Activated CD8-positive, alpha-beta memory T cell treated with anti-CD3 and anti-CD28 coated beads, Interleukin-2, amount 10 ng/mL, durations not matched to agents 7 days and 5 days (primary cell): ENCODE measurements around the gene FLT1. TPM values are rescaled to one million over a fixed set of nuclear protein-coding genes. Genes with fewer than 3 reads are reported as not detected.

Source experiments
- ATAC-seq: fragments of 150-1000 bp; cut with Tn5 transposase; one replicate; pipeline ENCODE4 v1.10.0; 2021; ENCODE audit warnings: moderate library complexity
- CTCF ChIA-PET: fragments of 350-600 bp; sonication (Branson Sonifier 250); formaldehyde crosslinking; loops from one replicate; lab custom pipeline; 2021; ENCODE audit warnings: antibody characterized with exemption; lab: Charles Lee
- DNase-seq: peaks from one replicate; pipeline ENCODE4 v3.0.0-alpha.2; 2020
- H3K27ac Mint-ChIP-seq: one replicate; pipeline ENCODE4 v1.8.0; 2021; ENCODE audit warnings: mild to moderate bottlenecking, mixed read lengths
- H3K27me3 Mint-ChIP-seq: one replicate; pipeline ENCODE4 v1.8.0; 2021; ENCODE audit warnings: mixed read lengths
- H3K36me3 Mint-ChIP-seq: one replicate; pipeline ENCODE4 v1.8.0; 2021; ENCODE audit warnings: mild to moderate bottlenecking, mixed read lengths
- H3K4me1 Mint-ChIP-seq: one replicate; pipeline ENCODE4 v1.8.0; 2021; ENCODE audit warnings: mixed read lengths
- H3K4me3 Mint-ChIP-seq: one replicate; pipeline ENCODE4 v1.8.0; 2021; ENCODE audit warnings: mild to moderate bottlenecking, moderate library complexity, mixed read lengths
- H3K9me3 Mint-ChIP-seq: one replicate; pipeline ENCODE4 v1.8.0; 2022; ENCODE audit warnings: low read depth, mixed read lengths
- total RNA-seq, 2 experiments: library from RNA; stranded (reverse); gene quantifications; one replicate each; pipeline ENCODE4 v1.2.3, GENCODE V29; 2021

The FLT1 gene
- total RNA-seq, 2 experiments from 2014 or later, result 0.44 to 1.4 TPM

DNA sequence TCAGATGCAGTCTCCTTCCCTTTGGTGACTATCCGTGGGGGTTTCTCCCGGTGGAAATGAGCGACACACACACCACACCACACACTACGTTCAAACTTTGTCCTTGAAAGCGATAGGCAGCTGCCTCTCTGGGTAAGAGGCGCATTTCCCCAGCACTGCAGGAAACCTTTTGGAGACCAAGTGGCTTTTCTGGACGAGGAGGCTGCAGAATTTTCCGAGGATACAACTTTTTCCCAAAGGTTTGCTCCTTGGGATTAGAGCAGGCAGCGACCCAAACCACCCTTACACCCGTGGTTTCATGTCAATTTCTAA is 38.2 kb upstream of the FLT1 start:
- H3K4me3 Mint-ChIP-seq, result peak overlapping the region; percentile 5
- H3K27me3 Mint-ChIP-seq, result peaks cover 37% of the 10 kb centered on the region
- peaks cover 3% of the 10 kb centered on the region for H3K36me3 Mint-ChIP-seq
- no peaks in the 10 kb centered on the region for H3K9me3 Mint-ChIP-seq
- DNase-seq, result no peak
- peaks cover 2% of the 10 kb centered on the region for H3K4me1 Mint-ChIP-seq
- CTCF ChIA-PET, result no interaction called here
- H3K27ac Mint-ChIP-seq, result no peak overlapping the region
- no peak for ATAC-seq

DNA sequence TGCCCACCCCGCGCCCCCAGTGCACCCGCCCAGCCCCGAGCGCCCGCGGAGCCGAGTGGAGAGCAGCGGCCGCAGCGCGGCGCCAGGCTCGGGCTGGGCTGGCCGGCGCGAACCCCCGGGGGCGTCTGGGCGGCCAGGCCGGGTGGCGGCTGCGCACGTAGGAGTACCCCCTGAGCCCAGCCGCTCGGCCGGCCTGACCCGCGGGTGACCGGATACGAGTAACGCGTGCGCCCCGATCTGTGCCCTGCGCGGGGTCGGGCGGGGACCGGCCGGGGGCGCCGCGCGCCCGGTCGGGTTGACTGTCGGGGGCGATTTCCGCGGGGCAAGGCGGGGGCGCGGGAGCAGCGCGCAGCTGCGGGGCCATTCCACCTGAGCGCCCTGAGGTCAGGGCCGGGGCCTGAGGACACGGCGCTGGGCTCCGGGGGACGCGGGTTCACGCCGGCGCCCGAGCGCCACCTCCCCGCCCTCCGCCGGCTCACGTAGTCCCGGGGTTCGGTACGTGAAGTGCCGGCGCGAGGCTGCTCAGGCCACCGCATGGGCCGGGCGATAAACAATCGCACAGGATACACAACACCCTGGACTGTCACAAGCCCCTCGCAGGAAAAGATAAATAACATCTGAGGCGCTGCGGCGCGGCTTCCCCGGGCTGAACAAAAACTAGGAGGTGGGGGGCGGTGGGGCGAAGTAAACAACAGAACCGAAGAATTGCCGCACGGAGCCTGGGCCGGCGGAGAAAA is 37.6 kb upstream of the FLT1 start:
- ATAC-seq, result peak; percentile 27

DNA sequence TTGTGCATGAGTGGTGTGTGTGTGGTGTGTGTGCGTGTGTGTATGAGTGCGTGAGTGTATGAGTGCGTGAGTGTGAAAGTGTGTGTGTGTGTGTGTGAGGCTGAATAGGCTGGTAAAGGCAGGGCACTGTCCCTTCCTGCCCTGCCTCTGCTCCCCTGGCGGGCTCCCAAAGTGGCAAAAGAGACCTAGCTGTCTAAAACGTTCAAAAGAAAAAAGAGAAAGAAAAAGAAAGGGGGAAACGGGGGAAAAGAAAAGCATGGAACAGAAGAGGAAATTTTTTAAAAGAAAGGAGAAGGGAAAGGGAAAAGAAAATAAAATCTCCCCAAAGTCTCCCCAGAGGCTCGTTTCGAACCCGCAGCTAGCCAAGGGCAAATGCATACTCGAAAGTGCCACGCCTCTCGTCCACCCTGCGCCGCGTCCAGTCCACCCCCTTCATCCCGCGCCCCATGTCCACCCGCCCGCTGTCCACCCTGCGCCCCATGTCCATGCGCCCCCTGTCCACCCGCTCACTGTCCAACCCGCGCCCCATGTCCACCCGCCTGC is 37.0 kb upstream of the FLT1 start:
- H3K27ac Mint-ChIP-seq, result no peak overlapping the region
- H3K36me3 Mint-ChIP-seq, result peaks cover 3% of the 10 kb centered on the region
- CTCF ChIA-PET, result no interaction called here
- H3K27me3 Mint-ChIP-seq, result peaks cover 41% of the 10 kb centered on the region
- ATAC-seq (no peak), DNase-seq (no peak)
- H3K4me1 Mint-ChIP-seq, result peaks cover 2% of the 10 kb centered on the region
- H3K4me3 Mint-ChIP-seq, result no peak overlapping the region
- no peaks in the 10 kb centered on the region for H3K9me3 Mint-ChIP-seq

More for the DNA sequence above, 37.6 kb upstream of the FLT1 start:
- CTCF ChIA-PET, result no interaction called here
- no peak for DNase-seq
- Mint-ChIP-seq H3K36me3 (peaks cover 3% of the 10 kb centered on the region), H3K27ac (no peak overlapping the region), H3K9me3 (no peaks in the 10 kb centered on the region), H3K4me3 (peak overlapping the region; percentile 5), H3K27me3 (peaks cover 42% of the 10 kb centered on the region), H3K4me1 (peaks cover 2% of the 10 kb centered on the region)

DNA sequence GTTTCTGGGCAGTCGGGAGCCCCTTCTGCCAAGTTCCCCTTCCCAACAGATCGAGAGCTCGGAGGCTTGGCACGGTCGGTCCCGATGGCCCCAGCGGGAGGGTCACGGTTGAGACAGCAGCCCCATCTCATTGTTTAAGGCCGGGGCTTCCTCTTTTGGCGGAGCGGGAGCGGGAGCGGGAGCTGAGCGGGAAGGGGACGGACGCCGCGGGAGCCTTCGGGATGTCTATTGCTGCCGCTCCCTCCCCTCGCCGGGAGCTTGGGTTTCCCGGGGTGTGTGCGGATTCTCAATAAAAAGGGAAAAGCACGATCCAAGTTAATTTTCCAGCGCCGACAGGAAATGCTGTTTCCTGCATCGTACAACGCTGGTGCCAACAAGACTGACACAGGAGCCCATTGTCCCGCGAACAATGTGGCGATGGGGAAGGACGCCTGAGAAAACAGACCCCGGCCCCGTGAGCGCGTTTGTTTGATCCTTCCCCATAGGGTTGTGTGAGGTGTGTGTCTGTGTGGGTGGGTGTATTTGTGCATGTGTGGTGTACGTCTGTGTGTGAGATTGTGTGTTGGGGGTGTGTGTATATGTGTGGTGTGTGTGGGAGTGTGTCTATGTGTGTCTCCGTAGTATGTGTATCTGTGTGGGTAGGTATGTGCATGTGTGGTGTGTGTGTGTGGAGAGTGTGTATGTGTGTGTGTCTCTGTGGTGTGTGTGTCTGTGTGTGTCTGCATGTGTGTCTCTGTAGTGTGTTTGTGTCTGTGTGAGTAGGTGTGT is 36.3 kb upstream of the FLT1 start:
- no peak for ATAC-seq
- peaks cover 36% of the 10 kb centered on the region for H3K27me3 Mint-ChIP-seq
- no peak overlapping the region for H3K27ac Mint-ChIP-seq
- H3K4me1 Mint-ChIP-seq, result peaks cover 2% of the 10 kb centered on the region
- H3K9me3 Mint-ChIP-seq, result no peaks in the 10 kb centered on the region
- no peak for DNase-seq
- CTCF ChIA-PET, result no interaction called here
- no peak overlapping the region for H3K4me3 Mint-ChIP-seq
- peaks cover 3% of the 10 kb centered on the region for H3K36me3 Mint-ChIP-seq

DNA sequence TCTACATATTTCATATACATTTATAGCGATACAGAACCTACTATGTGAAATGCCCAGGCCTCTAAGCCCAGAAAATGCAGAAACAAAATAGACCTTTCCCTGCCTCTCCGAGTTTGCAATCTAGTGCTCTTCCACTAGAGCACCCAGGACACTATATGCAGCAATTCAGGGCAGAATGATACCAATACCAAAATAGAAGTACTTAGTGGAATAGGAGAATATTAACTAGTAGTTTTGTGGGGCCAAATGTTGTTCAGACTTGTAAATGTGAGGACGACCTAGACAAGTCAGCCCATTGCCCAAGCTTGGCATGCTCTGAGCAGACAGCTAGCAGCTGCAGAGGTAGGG is 35.8 kb upstream of the FLT1 start:
- DNase-seq, result no peak
- Mint-ChIP-seq H3K4me3 (no peak overlapping the region), H3K36me3 (peaks cover 1% of the 10 kb centered on the region), H3K9me3 (no peaks in the 10 kb centered on the region), H3K27me3 (peaks cover 36% of the 10 kb centered on the region), H3K27ac (no peak overlapping the region), H3K4me1 (peaks cover 2% of the 10 kb centered on the region)
- no peak for ATAC-seq
- CTCF ChIA-PET, result no interaction called here

DNA sequence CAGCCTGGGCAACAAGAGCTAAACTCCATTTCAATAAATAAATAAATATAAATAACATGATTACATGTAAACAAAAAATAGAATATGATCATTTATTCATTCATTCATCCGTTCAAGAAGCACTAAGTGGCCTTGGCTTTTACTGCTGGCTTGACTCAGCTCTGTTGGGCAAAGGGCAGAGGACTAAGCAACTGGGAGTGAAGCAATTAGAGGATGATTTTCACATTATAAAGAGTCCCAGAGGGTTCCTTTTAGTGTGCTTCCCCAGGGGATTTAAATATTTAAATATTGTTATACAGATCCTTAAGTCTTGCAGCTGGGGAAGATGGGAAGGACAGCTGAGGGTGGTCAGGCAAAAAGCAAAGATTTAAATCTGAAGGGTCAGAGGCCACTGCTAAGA is 34.9 kb upstream of the FLT1 start:
- H3K9me3 Mint-ChIP-seq, result no peaks in the 10 kb centered on the region
- H3K27ac Mint-ChIP-seq, result no peak overlapping the region
- CTCF ChIA-PET, result no interaction called here
- ATAC-seq, result no peak
- peaks cover 2% of the 10 kb centered on the region for H3K4me1 Mint-ChIP-seq
- H3K27me3 Mint-ChIP-seq, result peaks cover 35% of the 10 kb centered on the region
- DNase-seq, result no peak
- no peaks in the 10 kb centered on the region for H3K36me3 Mint-ChIP-seq
- H3K4me3 Mint-ChIP-seq, result no peak overlapping the region

DNA sequence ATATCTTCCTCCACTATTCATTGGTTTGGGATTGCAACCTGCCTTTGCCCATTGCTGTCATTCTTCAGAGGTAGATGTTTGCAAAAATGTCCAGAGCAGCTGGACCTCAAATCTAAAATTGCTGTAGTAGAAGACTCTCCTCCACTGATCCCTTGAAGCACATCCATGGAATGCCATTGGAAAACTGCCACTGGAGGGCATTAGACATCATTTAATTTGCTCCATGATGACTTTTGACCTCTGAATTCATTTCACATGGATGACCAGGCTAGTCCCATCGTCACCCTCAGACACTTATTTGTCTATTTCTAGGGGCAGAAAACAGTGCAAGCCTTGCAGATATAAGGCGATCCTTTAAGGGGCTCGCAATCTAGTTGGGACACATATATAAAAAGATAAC is 33.9 kb upstream of the FLT1 start:
- Mint-ChIP-seq H3K27ac (no peak overlapping the region), H3K4me1 (peaks cover 7% of the 10 kb centered on the region), H3K9me3 (no peaks in the 10 kb centered on the region), H3K36me3 (no peaks in the 10 kb centered on the region), H3K27me3 (peaks cover 29% of the 10 kb centered on the region), H3K4me3 (no peak overlapping the region)
- DNase-seq (no peak), ATAC-seq (no peak)
- CTCF ChIA-PET, result no interaction called here

DNA sequence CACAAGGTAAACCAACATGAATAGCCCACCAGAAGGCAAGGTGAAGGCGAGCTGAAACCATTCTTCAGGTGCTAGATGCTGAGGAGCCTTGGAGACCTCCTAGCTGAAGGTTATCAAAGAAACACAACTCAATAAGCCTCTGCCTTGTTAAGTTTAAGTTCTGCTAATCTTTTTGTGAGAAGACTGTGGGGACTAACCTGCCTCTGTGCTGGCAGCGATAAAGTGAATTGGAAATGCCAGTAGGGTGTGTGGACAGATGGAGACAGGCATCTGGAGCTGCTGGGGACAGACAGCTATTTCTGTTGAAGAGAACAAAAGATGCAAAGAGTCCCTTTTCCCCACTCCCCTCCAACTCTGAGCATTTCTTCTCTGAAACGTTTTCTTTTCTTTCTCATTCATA is 33.5 kb upstream of the FLT1 start:
- no peak for ATAC-seq
- H3K36me3 Mint-ChIP-seq, result no peaks in the 10 kb centered on the region
- CTCF ChIA-PET, result no interaction called here
- DNase-seq, result no peak
- peaks cover 25% of the 10 kb centered on the region for H3K27me3 Mint-ChIP-seq
- no peaks in the 10 kb centered on the region for H3K9me3 Mint-ChIP-seq
- no peak overlapping the region for H3K4me3 Mint-ChIP-seq
- no peak overlapping the region for H3K27ac Mint-ChIP-seq
- peaks cover 8% of the 10 kb centered on the region for H3K4me1 Mint-ChIP-seq

DNA sequence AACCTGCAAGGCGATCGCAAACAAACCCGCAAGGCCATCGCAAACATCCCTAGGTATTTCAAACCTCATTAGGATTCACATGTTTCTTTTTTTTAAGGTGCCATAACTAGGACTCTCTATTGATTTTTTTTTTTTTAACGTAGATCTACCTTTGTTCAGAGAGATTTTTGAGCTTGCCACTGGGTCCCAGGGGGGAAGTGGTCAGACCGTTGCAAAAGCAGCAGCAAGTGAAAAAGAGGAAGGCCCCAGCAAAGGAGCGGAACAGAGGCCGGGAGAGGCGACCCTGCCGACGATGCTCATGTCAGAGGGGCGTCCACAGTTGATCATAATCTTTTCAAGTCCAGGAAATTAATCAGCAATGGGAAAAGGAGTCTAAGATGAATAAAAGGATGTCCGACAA is 32.7 kb upstream of the FLT1 start:
- ATAC-seq (no peak), DNase-seq (no peak)
- CTCF ChIA-PET, result interaction anchor here (0.7 kb wide), 1 partner anchor 102 kb away, joined by 3 read pairs; no protein-coding TSS in a partner anchor
- Mint-ChIP-seq H3K36me3 (no peaks in the 10 kb centered on the region), H3K27ac (no peak overlapping the region), H3K4me1 (peaks cover 5% of the 10 kb centered on the region), H3K4me3 (no peak overlapping the region), H3K9me3 (no peaks in the 10 kb centered on the region), H3K27me3 (peaks cover 18% of the 10 kb centered on the region)

DNA sequence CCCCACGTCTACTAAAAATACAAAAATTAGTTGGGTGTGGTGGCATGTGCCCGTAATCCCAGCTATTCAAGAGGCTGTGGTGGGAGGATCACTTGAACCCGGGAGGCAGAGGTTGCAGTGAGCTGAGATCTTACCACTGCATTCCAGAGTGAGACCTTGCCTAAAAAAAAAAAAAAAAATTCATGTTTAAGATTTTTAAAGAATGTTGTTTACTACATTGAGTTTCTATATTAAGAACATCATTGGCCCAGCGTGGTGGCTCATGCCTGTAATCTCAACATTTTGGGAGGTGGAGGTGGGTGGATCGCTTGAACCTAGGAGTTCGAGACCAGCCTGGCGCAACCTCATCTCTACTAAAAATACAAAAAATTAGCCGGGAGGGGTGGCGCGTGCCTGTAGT is 31.9 kb upstream of the FLT1 start:
- no peak for DNase-seq
- Mint-ChIP-seq H3K4me3 (no peak overlapping the region), H3K4me1 (peaks cover 5% of the 10 kb centered on the region), H3K36me3 (no peaks in the 10 kb centered on the region), H3K27ac (no peak overlapping the region), H3K9me3 (no peaks in the 10 kb centered on the region), H3K27me3 (peaks cover 18% of the 10 kb centered on the region)
- CTCF ChIA-PET, result no interaction called here
- no peak for ATAC-seq

DNA sequence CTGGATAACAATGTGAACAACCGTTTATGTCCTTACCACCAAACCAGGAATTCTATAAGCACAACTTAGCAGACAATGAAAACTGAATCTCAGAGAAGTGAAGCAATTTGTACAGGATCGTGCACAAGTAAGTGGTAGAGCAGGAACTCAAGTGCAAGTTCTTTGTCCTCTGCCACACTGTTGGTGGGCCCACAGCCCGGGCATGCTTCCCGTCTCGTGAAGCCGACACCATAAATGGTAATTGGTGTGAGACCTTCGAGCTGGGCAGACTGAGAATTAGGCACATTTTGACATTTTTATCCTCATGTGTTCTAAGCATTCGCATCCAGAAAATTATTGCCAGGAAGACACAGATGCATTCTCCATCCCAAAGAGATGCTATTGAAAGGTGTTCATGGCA is 27.9 kb upstream of the FLT1 start:
- DNase-seq (no peak), ATAC-seq (no peak)
- peaks cover 5% of the 10 kb centered on the region for H3K4me1 Mint-ChIP-seq

DNA sequence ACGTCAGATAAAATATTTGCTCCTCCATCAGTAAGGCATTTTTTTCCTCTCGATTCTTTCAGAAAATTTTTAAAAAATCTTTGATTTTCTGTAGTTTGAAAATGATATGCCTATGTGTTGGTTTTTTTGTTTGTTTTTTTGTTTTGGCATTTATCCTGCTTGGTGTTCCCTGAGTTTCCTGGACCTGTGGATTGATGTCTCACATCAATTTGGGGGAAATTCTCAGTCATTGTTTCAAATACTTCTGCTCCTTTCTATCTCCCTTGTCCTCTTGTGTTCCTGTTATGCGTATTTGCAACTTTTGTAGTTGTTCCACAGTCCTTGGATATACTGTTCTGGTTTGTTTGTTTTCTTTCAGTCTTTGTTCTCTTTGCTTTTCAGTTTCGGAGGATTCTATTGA is 18.8 kb upstream of the FLT1 start:
- DNase-seq, result no peak
- ATAC-seq, result no peak
- Mint-ChIP-seq H3K27me3 (peaks cover 45% of the 10 kb centered on the region), H3K9me3 (no peaks in the 10 kb centered on the region), H3K4me3 (no peak overlapping the region), H3K4me1 (no peaks in the 10 kb centered on the region), H3K27ac (no peak overlapping the region), H3K36me3 (no peaks in the 10 kb centered on the region)
- CTCF ChIA-PET, result no interaction called here

More for the DNA sequence above, 27.9 kb upstream of the FLT1 start:
- CTCF ChIA-PET, result no interaction called here
- no peaks in the 10 kb centered on the region for H3K36me3 Mint-ChIP-seq
- no peak overlapping the region for H3K4me3 Mint-ChIP-seq
- H3K27ac Mint-ChIP-seq, result no peak overlapping the region
- no peaks in the 10 kb centered on the region for H3K9me3 Mint-ChIP-seq
- H3K27me3 Mint-ChIP-seq, result peaks cover 18% of the 10 kb centered on the region

DNA sequence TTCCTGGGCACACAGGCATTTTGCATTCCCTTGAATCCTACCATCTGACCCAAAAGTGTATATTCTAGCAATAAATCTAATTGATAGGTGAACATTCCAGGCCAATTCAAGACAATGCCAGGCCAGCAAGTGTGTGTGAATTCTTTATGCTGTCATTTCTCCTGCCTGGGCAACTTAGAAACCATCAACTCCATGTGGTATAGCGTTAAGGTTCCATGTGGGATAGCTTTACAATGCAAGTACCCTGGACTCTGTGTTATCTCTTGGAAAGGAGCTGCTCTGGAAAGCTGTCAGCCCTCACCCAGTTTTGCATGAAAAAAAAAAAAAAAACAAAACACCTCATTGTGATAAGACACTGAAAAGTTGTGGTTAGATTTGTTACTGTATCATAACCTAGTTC is 15.6 kb upstream of the FLT1 start:
- H3K9me3 Mint-ChIP-seq, result no peaks in the 10 kb centered on the region
- ATAC-seq (no peak), DNase-seq (no peak)
- H3K4me1 Mint-ChIP-seq, result peaks cover 2% of the 10 kb centered on the region
- no peaks in the 10 kb centered on the region for H3K36me3 Mint-ChIP-seq
- peaks cover 30% of the 10 kb centered on the region for H3K27me3 Mint-ChIP-seq
- no peak overlapping the region for H3K27ac Mint-ChIP-seq
- H3K4me3 Mint-ChIP-seq, result no peak overlapping the region
- CTCF ChIA-PET, result no interaction called here

DNA sequence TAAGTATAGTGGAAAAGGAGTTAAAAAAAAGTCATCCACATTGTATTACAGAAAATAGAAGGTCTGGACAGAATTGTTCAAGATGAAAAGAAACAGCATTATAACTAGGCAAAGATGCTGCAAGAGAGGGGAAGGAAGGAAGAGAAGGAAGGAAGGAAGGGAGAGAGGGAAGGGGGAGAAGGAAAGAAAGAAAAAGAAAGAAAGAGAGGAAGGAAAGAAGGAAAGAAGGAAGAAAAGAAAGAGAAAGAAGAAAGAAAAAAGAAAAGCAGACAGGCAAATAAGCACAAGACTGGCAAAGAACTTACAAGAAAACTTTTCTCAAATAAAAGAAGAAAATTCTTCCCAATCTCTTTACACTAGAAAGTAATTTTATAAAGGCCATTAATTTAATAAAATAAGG is 15.1 kb upstream of the FLT1 start:
- H3K27ac Mint-ChIP-seq, result no peak overlapping the region
- CTCF ChIA-PET, result no interaction called here
- peaks cover 30% of the 10 kb centered on the region for H3K27me3 Mint-ChIP-seq
- H3K9me3 Mint-ChIP-seq, result no peaks in the 10 kb centered on the region
- H3K4me1 Mint-ChIP-seq, result peaks cover 5% of the 10 kb centered on the region
- ATAC-seq (no peak), DNase-seq (no peak)
- H3K36me3 Mint-ChIP-seq, result no peaks in the 10 kb centered on the region
- no peak overlapping the region for H3K4me3 Mint-ChIP-seq
